ENCODE data around the gene ECT2. TPM values are rescaled to one million over a fixed set of nuclear protein-coding genes. Genes with fewer than 3 reads are reported as not detected.
"Not testable (repeated sequence)": the region's sequence is repeated elsewhere in the genome, so short reads cannot be mapped to it uniquely, and the experiment has no call there.

The ECT2 gene, protein sequence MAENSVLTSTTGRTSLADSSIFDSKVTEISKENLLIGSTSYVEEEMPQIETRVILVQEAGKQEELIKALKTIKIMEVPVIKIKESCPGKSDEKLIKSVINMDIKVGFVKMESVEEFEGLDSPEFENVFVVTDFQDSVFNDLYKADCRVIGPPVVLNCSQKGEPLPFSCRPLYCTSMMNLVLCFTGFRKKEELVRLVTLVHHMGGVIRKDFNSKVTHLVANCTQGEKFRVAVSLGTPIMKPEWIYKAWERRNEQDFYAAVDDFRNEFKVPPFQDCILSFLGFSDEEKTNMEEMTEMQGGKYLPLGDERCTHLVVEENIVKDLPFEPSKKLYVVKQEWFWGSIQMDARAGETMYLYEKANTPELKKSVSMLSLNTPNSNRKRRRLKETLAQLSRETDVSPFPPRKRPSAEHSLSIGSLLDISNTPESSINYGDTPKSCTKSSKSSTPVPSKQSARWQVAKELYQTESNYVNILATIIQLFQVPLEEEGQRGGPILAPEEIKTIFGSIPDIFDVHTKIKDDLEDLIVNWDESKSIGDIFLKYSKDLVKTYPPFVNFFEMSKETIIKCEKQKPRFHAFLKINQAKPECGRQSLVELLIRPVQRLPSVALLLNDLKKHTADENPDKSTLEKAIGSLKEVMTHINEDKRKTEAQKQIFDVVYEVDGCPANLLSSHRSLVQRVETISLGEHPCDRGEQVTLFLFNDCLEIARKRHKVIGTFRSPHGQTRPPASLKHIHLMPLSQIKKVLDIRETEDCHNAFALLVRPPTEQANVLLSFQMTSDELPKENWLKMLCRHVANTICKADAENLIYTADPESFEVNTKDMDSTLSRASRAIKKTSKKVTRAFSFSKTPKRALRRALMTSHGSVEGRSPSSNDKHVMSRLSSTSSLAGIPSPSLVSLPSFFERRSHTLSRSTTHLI
- total RNA-seq = 20.9 to 22.6 TPM (median 21.9 TPM) in 3 replicates

DNA sequence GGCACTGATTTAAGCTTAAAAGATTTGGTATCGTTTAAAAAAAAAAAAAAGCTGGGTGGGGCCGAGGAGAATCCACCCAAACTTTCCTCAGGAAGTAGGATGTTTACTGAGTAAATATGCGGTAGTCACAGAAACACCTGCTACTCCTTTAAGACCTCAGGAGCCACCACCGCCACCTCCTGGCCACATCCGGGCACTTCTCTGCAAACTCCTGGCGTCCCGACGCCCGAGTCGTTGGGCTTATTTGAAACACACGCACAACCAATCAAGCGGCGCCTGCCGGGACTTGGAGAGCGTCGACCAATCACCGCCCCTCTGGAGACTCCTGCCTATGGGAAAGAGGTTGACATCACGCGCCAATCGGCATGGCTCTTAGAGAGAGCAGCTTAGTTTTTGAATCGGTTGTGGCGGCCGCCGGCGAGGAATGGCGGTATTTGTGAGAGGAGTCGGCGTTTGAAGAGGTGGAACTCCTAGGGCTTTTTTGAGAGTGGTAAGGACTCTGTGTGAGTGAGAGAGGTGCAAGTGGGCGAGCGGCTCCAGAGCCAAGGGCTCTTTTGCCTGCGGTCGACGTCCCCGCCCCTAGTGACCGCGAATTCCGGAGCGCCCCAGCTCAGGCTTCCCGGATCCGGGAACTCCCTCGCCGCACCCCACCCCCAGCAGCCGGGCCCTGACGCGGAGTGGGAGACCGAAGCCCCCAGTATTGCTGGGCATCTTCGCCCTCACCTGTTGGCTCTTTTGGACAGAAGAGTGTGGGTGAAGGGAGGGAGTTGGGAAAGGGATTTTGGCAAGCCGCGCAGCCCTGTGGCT is at the start of gene ECT2:
TSS of gene ECT2 (plus strand) at position 359 of the 807 bp plus-strand sequence. CDS start 3,805 bp downstream, outside the sequence.
- Mint-ChIP-seq H3K4me1 (peaks cover 13% of the 10 kb centered on the region), H3K4me3 (peak within 1 kb of the TSS; percentile 98), H3K27ac (peak within 1 kb of the TSS; percentile 99), H3K27me3 (ENCODE audit: low read depth) (no peaks in the 10 kb centered on the region), H3K9me3 (no peaks in the 10 kb centered on the region), H3K36me3 (no peaks in the 10 kb centered on the region)
- peak; percentile 93 for DNase-seq (ENCODE audit: low spot score in 2 of 2, unreplicated experiment in 2 of 2)
- TF ChIP-seq, protein P1, sequence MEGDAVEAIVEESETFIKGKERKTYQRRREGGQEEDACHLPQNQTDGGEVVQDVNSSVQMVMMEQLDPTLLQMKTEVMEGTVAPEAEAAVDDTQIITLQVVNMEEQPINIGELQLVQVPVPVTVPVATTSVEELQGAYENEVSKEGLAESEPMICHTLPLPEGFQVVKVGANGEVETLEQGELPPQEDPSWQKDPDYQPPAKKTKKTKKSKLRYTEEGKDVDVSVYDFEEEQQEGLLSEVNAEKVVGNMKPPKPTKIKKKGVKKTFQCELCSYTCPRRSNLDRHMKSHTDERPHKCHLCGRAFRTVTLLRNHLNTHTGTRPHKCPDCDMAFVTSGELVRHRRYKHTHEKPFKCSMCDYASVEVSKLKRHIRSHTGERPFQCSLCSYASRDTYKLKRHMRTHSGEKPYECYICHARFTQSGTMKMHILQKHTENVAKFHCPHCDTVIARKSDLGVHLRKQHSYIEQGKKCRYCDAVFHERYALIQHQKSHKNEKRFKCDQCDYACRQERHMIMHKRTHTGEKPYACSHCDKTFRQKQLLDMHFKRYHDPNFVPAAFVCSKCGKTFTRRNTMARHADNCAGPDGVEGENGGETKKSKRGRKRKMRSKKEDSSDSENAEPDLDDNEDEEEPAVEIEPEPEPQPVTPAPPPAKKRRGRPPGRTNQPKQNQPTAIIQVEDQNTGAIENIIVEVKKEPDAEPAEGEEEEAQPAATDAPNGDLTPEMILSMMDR (IDR thresholded peaks at IDR 0.05; ENCODE audit: unreplicated experiment) = peak; percentile 66

GRCh38 chr3:172700936-172701455 is 49.5 kb upstream of the ECT2 start:
- peaks cover 8% of the 10 kb centered on the region for H3K4me1 Mint-ChIP-seq
- H3K4me3 Mint-ChIP-seq = no peak overlapping the region
- TF ChIP-seq, protein P1 (IDR thresholded peaks at IDR 0.05; ENCODE audit: unreplicated experiment) = no peak
- H3K27ac Mint-ChIP-seq = no peak overlapping the region
- no peaks in the 10 kb centered on the region for H3K27me3 Mint-ChIP-seq (ENCODE audit: low read depth)
- no peaks in the 10 kb centered on the region for H3K9me3 Mint-ChIP-seq
- no peaks in the 10 kb centered on the region for H3K36me3 Mint-ChIP-seq
- no peak for DNase-seq (ENCODE audit: low spot score in 2 of 2, unreplicated experiment in 2 of 2)

- H3K4me3 Mint-ChIP-seq = no peak overlapping the region
- H3K4me1 Mint-ChIP-seq = peaks cover 8% of the 10 kb centered on the region
- no peak overlapping the region for H3K27ac Mint-ChIP-seq
- DNase-seq (ENCODE audit: low spot score in 2 of 2, unreplicated experiment in 2 of 2) = no peak
- no peaks in the 10 kb centered on the region for H3K36me3 Mint-ChIP-seq
- H3K27me3 Mint-ChIP-seq (ENCODE audit: low read depth) = no peaks in the 10 kb centered on the region
- no peaks in the 10 kb centered on the region for H3K9me3 Mint-ChIP-seq
- TF ChIP-seq, protein P1 (IDR thresholded peaks at IDR 0.05; ENCODE audit: unreplicated experiment) = no peak
These were observed 48.8 kb upstream of the ECT2 start for GRCh38 chr3:172701751-172702150.

- TF ChIP-seq, protein P1 (IDR thresholded peaks at IDR 0.05; ENCODE audit: unreplicated experiment) = no peak
- H3K4me3 Mint-ChIP-seq = no peak overlapping the region
- no peak overlapping the region for H3K27ac Mint-ChIP-seq
- H3K36me3 Mint-ChIP-seq = no peaks in the 10 kb centered on the region
- H3K27me3 Mint-ChIP-seq (ENCODE audit: low read depth) = no peaks in the 10 kb centered on the region
- H3K4me1 Mint-ChIP-seq = peaks cover 8% of the 10 kb centered on the region
- H3K9me3 Mint-ChIP-seq = no peaks in the 10 kb centered on the region
- no peak for DNase-seq (ENCODE audit: low spot score in 2 of 2, unreplicated experiment in 2 of 2)
These were observed 48.3 kb upstream of the ECT2 start for GRCh38 chr3:172702256-172702655.

GRCh38 chr3:172702731-172703130 is 47.8 kb upstream of the ECT2 start:
- not testable (repeated sequence) for H3K9me3 Mint-ChIP-seq; H3K4me1 Mint-ChIP-seq; H3K4me3 Mint-ChIP-seq; DNase-seq (ENCODE audit: low spot score in 2 of 2, unreplicated experiment in 2 of 2); H3K36me3 Mint-ChIP-seq; H3K27me3 Mint-ChIP-seq (ENCODE audit: low read depth); H3K27ac Mint-ChIP-seq
